Measurements from ENCODE around the gene CTDSP2. TPM values are rescaled to one million over a fixed set of nuclear protein-coding genes. Genes with fewer than 3 reads are reported as not detected.
A peak's percentile ranks its signal among the peaks of the same experiment; 100 is the strongest.

Gene CTDSP2
- total RNA-seq, 1 donor from 2014 or later = 171 TPM

- H3K27ac Mint-ChIP-seq (ENCODE audit: unreplicated experiment) = no peak overlapping the region
- H3K36me3 Mint-ChIP-seq (ENCODE audit: unreplicated experiment) = no peaks in the 10 kb centered on the region
- peaks cover 5% of the 10 kb centered on the region for H3K27me3 Mint-ChIP-seq (ENCODE audit: unreplicated experiment)
- peaks cover 40% of the 10 kb centered on the region for H3K4me1 Mint-ChIP-seq (ENCODE audit: unreplicated experiment)
- no peak for TF ChIP-seq CTCF (IDR thresholded peaks at IDR 0.05)
- no peak for DNase-seq (ENCODE audit: extremely low spot score, unreplicated experiment)
- no peaks in the 10 kb centered on the region for H3K9me3 Mint-ChIP-seq (ENCODE audit: unreplicated experiment)
- no peak overlapping the region for H3K4me3 Mint-ChIP-seq (ENCODE audit: unreplicated experiment)
These were observed 1.7 kb upstream of the CTDSP2 start for GRCh38 chr12:57848208-57848607.

GRCh38 chr12:57846285-57846576 is 298 bp downstream of the CTDSP2 start:
- no peak for DNase-seq (ENCODE audit: extremely low spot score, unreplicated experiment)
- Mint-ChIP-seq H3K4me1 (ENCODE audit: unreplicated experiment) (peaks cover 41% of the 10 kb centered on the region), H3K27me3 (ENCODE audit: unreplicated experiment) (no peaks in the 10 kb centered on the region), H3K9me3 (ENCODE audit: unreplicated experiment) (no peaks in the 10 kb centered on the region), H3K4me3 (ENCODE audit: unreplicated experiment) (peak overlapping the region; percentile 83), H3K36me3 (ENCODE audit: unreplicated experiment) (peaks cover 2% of the 10 kb centered on the region), H3K27ac (ENCODE audit: unreplicated experiment) (peak overlapping the region; percentile 89)
- TF ChIP-seq CTCF (IDR thresholded peaks at IDR 0.05) = no peak

- Mint-ChIP-seq H3K9me3 (ENCODE audit: unreplicated experiment) (no peaks in the 10 kb centered on the region), H3K36me3 (ENCODE audit: unreplicated experiment) (peaks cover 2% of the 10 kb centered on the region), H3K27me3 (ENCODE audit: unreplicated experiment) (no peaks in the 10 kb centered on the region), H3K4me1 (ENCODE audit: unreplicated experiment) (peaks cover 46% of the 10 kb centered on the region), H3K4me3 (ENCODE audit: unreplicated experiment) (peak overlapping the region; percentile 83), H3K27ac (ENCODE audit: unreplicated experiment) (peak overlapping the region; percentile 89)
- DNase-seq (ENCODE audit: extremely low spot score, unreplicated experiment) = peak; percentile 89
- no peak for TF ChIP-seq CTCF (IDR thresholded peaks at IDR 0.05)
These were observed 848 bp downstream of the CTDSP2 start for GRCh38 chr12:57845478-57846284.

- no peak for DNase-seq (ENCODE audit: extremely low spot score, unreplicated experiment)
- peak overlapping the region; percentile 83 for H3K4me3 Mint-ChIP-seq (ENCODE audit: unreplicated experiment)
- no peaks in the 10 kb centered on the region for H3K9me3 Mint-ChIP-seq (ENCODE audit: unreplicated experiment)
- TF ChIP-seq CTCF (IDR thresholded peaks at IDR 0.05) = no peak
- peak overlapping the region; percentile 88 for H3K27ac Mint-ChIP-seq (ENCODE audit: unreplicated experiment)
- peaks cover 2% of the 10 kb centered on the region for H3K36me3 Mint-ChIP-seq (ENCODE audit: unreplicated experiment)
- H3K4me1 Mint-ChIP-seq (ENCODE audit: unreplicated experiment) = peaks cover 54% of the 10 kb centered on the region
- no peaks in the 10 kb centered on the region for H3K27me3 Mint-ChIP-seq (ENCODE audit: unreplicated experiment)
These were observed 1.6 kb downstream of the CTDSP2 start for GRCh38 chr12:57844709-57845477.
